Activated naive CD4-positive, alpha-beta T cell treated with anti-CD3 and anti-CD28 coated beads, Interleukin-2, amount 50 U/mL, for 24 hours (primary cell): ENCODE results near the gene ZNF587B.
"Not testable (repeated sequence)": the region's sequence is repeated elsewhere in the genome, so short reads cannot be mapped to it uniquely, and the experiment has no call there.

ENCODE experiments used
- H3K27ac Mint-ChIP-seq: one replicate; pipeline ENCODE4 v1.8.0; 2021; ENCODE audit warnings: mild to moderate bottlenecking, mixed read lengths
- H3K27me3 Mint-ChIP-seq: one replicate; pipeline ENCODE4 v1.8.0; 2021; ENCODE audit warnings: mixed read lengths
- H3K36me3 Mint-ChIP-seq: one replicate; pipeline ENCODE4 v1.8.0; 2021; ENCODE audit warnings: mixed read lengths
- H3K4me1 Mint-ChIP-seq: one replicate; pipeline ENCODE4 v1.8.0; 2021; ENCODE audit warnings: mixed read lengths
- H3K4me3 Mint-ChIP-seq: one replicate; pipeline ENCODE4 v1.8.0; 2021; ENCODE audit warnings: mild to moderate bottlenecking, mixed read lengths
- H3K9me3 Mint-ChIP-seq: one replicate; pipeline ENCODE4 v1.8.0; 2021; ENCODE audit warnings: mixed read lengths

The ZNF587B gene

DNA sequence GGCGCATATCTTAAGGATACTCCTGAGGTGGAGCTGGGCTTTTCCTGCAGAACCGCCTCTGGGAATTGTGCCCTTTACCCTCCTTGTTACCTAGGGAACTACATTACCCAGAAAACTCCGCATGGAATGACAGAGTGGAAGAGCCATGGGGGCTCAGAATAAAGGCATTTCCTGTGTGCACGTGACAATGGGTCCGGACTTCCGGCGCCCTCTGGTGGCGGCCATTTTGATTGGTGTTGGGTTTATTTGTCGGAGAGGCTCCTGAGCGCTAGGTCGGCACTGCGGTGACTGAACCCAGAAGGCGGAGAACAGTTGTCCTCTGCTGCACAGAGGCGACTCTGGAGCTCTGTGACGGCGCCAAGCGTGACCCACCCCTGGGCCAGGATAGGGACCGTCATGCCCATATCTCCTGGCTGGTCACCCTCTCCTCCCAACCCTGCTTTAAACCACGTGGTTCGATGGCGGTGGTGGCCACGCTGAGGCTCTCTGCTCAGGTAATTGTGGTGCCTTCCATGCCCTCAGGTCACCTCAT is at the start of gene ZNF587B:
Gene ZNF587B, plus strand, starts transcription at position 229 of the 532 bp plus-strand sequence. Its CDS starts 230 bp downstream, at position 459.
- Mint-ChIP-seq H3K27ac (no peak within 1 kb of the TSS), H3K9me3 (no peaks in the 10 kb centered on the region), H3K36me3 (peaks cover 19% of the 10 kb centered on the region), H3K4me1 (peaks cover 48% of the 10 kb centered on the region), H3K27me3 (no peaks in the 10 kb centered on the region), H3K4me3 (no peak within 1 kb of the TSS)

DNA sequence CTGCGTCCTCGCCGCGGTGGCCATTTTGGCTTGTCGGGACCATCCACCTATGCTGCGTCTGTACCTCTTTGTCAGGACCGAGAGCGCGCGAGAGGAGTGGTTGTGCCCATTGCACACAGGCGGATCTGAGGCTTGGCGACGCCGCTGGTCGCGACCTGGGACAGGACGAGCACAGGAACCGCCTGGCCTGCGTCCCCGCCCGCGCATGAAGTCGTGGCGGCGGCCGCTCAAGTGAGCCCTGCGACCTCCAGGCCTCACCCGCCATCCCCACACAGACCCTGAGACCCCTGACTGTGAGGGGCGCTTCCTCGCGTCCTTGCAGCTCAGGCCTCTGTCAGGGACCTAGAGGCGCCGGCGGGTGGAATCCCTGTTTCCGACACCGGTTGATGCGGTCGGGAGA is 43.8 kb upstream of the ZNF587B start:
- Mint-ChIP-seq H3K4me1 (no peaks in the 10 kb centered on the region), H3K27me3 (no peaks in the 10 kb centered on the region), H3K36me3 (peaks cover 40% of the 10 kb centered on the region), H3K4me3 (peak overlapping the region; percentile 26), H3K27ac (no peak overlapping the region), H3K9me3 (peaks cover 7% of the 10 kb centered on the region)

DNA sequence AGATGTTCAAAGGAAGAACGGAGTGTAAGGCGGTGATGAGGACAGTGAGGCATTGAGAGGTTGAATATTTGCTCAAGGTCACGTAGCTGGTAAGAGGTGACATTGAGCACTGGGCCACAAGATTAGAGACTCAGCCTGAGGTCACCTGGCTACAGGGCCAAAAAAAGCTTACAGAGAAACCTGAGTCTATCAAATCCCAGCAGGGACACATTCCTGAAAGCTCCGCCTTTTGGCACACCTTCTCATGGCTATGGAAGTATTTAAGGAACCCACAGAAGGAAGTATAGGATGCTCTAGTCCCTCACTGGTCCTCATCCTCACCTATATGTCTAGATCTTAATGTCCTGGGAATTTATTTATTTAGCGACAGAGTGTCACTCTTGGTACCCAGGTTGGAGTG is 43.2 kb upstream of the ZNF587B start:
- Mint-ChIP-seq H3K9me3 (peaks cover 7% of the 10 kb centered on the region), H3K27ac (no peak overlapping the region), H3K4me1 (no peaks in the 10 kb centered on the region), H3K4me3 (no peak overlapping the region), H3K36me3 (peaks cover 41% of the 10 kb centered on the region), H3K27me3 (no peaks in the 10 kb centered on the region)

DNA sequence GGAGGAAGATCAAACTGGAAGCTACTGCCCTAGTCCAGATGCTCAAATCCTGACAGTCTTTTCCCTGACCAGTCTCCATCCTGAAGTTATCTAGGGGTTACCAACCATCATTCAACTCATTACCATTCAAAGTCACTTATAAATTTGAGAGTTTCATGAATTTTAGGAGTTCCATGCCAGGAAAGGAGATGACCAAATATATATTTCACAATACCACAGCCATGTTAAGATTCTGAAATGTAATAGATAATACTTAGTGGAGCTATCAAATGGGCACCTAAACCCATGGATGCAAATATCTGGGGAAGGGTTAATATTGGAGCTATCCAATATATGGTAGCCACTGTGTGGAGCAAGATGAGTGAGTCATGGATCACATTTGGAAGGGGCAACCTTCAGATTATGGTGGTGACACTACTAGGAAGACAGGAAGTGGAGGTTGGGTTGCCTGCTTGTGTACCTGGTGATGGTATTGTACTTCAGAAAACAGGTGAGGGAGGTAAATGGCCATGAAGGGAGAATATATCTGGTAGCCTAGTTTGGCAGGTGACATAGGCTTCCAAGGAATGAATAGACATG is 41.9 kb upstream of the ZNF587B start:
- no peaks in the 10 kb centered on the region for H3K27me3 Mint-ChIP-seq
- H3K27ac Mint-ChIP-seq, result no peak overlapping the region
- H3K4me1 Mint-ChIP-seq, result no peaks in the 10 kb centered on the region
- no peak overlapping the region for H3K4me3 Mint-ChIP-seq
- H3K36me3 Mint-ChIP-seq, result peaks cover 41% of the 10 kb centered on the region
- H3K9me3 Mint-ChIP-seq, result peaks cover 7% of the 10 kb centered on the region

DNA sequence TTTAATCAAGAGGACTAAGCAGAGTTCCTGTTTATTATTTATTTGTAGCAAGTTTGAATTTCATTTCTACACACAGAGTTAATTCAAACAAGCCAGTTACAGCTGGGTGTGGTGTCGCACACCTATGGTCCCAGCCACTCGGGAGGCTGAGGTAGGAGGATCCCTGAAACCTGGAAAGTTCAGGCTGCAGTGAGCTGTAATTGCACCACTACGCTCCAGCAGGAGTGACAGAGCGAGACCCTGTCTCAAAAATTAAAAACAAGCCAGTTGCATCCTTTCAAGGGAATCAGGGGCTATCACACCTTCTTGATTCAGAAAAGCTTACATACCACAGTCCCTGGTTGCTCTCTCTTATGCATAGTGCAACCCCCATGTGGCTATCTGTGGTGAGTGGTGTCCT is 40.8 kb upstream of the ZNF587B start:
- Mint-ChIP-seq H3K4me3 (no peak overlapping the region), H3K27ac (no peak overlapping the region), H3K9me3 (peaks cover 7% of the 10 kb centered on the region), H3K27me3 (no peaks in the 10 kb centered on the region), H3K4me1 (no peaks in the 10 kb centered on the region), H3K36me3 (peaks cover 44% of the 10 kb centered on the region)

DNA sequence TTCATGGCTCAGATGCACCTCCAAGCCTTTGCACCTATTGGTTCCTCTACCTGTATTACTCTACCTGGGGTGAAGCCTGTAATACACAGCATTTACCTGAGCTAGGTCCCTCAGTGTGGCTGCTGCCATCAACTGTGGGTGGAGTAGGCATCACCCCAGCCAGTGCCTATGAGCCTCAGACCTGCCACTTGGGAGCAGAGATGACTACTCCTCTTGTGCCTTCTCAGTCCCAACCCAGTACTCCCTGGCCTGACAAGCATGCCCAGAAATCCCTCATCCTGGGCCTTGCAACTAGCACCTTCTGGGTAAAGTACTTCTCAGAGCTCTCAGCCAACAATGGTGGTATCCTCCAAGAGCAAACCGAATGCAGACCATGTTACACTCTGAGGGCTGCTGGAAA is 33.5 kb upstream of the ZNF587B start:
- peaks cover 30% of the 10 kb centered on the region for H3K36me3 Mint-ChIP-seq

DNA sequence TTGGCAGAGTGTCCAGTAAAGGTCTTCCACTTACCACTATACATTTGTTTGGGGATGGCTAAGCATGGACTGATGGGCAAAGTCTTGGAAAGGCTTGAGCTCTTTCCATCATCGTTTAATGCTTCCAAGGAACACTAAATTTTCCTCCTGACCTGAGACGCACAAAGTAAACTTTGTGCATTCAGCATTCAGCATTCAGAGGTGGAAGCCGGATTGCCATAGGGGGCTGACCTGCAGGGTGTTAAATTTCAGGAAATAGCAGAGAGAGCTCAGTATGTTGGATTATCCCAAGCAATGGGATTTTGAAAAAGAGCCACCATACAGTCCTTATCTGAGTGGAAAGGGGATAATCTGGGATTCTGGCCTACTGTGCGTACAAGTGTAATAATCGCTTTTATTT is 29.4 kb upstream of the ZNF587B start:
- peaks cover 14% of the 10 kb centered on the region for H3K36me3 Mint-ChIP-seq
- H3K27ac Mint-ChIP-seq, result no peak overlapping the region
- H3K27me3 Mint-ChIP-seq, result no peaks in the 10 kb centered on the region
- no peaks in the 10 kb centered on the region for H3K9me3 Mint-ChIP-seq
- H3K4me3 Mint-ChIP-seq, result no peak overlapping the region
- H3K4me1 Mint-ChIP-seq, result peaks cover 38% of the 10 kb centered on the region

More for the DNA sequence above, 33.5 kb upstream of the ZNF587B start:
- not testable (repeated sequence) for H3K27me3 Mint-ChIP-seq, H3K4me3 Mint-ChIP-seq, H3K9me3 Mint-ChIP-seq, H3K4me1 Mint-ChIP-seq, H3K27ac Mint-ChIP-seq

DNA sequence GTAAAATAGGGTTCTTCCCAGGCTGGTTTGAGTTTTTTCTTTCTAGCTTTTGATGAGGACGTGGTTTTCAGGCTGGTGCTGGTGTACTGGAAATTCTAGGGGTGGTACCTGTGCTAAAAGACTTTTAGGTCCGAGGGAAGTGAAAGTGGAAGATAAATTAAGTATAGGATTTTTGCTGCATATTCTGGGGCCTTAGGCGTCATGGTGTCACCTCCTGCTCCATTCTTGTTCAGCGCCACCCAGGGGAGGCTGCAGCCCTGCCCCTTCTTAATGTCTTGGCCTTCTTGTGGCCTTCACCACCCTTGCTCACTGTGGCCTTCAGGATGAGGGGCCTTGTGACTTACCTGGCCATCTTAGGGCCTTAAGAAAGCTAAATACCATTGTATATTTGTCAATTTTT is 27.8 kb upstream of the ZNF587B start:
- H3K36me3 Mint-ChIP-seq, result peaks cover 15% of the 10 kb centered on the region
- no peaks in the 10 kb centered on the region for H3K9me3 Mint-ChIP-seq
- H3K27me3 Mint-ChIP-seq, result no peaks in the 10 kb centered on the region
- H3K4me1 Mint-ChIP-seq, result peaks cover 38% of the 10 kb centered on the region
- H3K4me3 Mint-ChIP-seq, result no peak overlapping the region
- H3K27ac Mint-ChIP-seq, result no peak overlapping the region

DNA sequence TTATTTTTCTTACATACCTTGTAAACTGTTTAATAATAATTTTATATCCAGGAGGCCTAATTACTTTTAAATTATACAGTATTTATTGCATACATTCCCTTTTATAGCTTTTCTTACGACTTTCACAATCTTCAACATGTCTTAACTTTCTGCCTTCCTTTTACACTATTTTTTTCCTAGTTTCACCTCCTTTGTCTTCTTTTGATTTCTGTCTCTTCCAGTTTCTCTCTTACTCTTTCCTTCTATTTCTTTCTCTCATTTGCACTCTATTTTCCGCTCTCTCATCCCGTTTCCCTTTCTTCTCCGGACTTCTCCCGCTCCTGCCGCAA is 26.9 kb upstream of the ZNF587B start:
- H3K27ac Mint-ChIP-seq, result no peak overlapping the region
- H3K9me3 Mint-ChIP-seq, result no peaks in the 10 kb centered on the region
- peaks cover 20% of the 10 kb centered on the region for H3K36me3 Mint-ChIP-seq
- H3K4me3 Mint-ChIP-seq, result peak overlapping the region; percentile 87
- no peaks in the 10 kb centered on the region for H3K27me3 Mint-ChIP-seq
- peaks cover 38% of the 10 kb centered on the region for H3K4me1 Mint-ChIP-seq

DNA sequence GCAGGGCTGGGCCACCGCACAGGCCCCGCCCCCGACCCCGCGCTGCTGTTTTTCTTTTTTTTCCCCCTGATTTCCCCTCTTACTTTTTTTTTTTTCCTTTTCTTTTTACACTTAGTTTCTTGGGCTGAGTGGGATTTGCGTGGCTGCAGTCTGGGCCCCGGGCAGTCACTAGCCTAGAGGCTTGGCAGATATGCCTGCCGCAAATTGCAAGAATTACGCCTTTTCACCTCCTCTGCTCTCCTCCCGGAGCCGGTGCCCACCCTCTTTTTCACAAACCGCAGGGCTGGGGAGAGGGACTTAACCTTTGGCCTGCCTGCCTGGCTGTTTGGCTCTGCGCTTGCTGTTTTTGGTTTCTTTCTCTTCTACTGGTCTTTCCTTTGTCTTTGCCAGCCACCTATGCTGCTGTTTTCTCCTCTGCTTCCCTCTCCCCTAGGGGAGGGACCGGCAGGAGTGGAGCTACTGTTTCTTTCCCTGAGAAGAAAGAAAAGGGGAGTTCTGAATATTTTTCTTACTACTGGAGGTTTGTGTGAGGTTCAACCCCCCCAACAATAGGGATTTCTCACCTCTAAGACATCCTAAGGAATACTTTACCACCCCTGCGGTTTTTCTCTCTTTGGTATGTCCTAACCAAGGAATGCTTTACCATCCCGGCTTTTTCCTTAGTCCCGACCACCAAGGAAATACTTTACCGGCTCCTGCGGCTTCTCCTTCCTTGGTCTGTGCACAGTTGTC is 26.3 kb upstream of the ZNF587B start:
- peaks cover 38% of the 10 kb centered on the region for H3K4me1 Mint-ChIP-seq

DNA sequence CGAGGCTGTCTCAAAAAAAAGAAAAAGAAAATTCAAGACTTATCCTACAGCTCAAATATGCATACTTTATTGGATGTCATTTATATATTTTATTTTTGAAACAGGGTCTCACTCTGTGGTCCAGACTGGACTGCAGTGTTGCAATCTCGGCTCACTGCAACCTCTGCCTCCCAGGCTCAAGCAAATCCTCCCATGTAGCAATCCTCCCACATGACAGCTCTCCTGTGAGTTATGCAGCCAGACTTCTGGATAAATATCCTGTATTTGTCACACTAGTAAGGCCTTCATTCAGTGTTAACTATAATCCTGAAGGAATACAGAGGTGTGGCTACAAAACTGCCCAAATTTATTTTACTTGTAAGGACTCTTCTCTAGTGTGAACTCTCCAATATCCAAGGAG is 22.6 kb upstream of the ZNF587B start:
- Mint-ChIP-seq H3K4me1 (peaks cover 40% of the 10 kb centered on the region), H3K36me3 (peaks cover 23% of the 10 kb centered on the region), H3K9me3 (no peaks in the 10 kb centered on the region), H3K4me3 (no peak overlapping the region), H3K27ac (no peak overlapping the region), H3K27me3 (no peaks in the 10 kb centered on the region)

More for the DNA sequence above, 26.3 kb upstream of the ZNF587B start:
- Mint-ChIP-seq H3K4me3 (peak overlapping the region; percentile 87), H3K9me3 (no peaks in the 10 kb centered on the region), H3K36me3 (peaks cover 20% of the 10 kb centered on the region), H3K27ac (peak overlapping the region; percentile 69), H3K27me3 (no peaks in the 10 kb centered on the region)

DNA sequence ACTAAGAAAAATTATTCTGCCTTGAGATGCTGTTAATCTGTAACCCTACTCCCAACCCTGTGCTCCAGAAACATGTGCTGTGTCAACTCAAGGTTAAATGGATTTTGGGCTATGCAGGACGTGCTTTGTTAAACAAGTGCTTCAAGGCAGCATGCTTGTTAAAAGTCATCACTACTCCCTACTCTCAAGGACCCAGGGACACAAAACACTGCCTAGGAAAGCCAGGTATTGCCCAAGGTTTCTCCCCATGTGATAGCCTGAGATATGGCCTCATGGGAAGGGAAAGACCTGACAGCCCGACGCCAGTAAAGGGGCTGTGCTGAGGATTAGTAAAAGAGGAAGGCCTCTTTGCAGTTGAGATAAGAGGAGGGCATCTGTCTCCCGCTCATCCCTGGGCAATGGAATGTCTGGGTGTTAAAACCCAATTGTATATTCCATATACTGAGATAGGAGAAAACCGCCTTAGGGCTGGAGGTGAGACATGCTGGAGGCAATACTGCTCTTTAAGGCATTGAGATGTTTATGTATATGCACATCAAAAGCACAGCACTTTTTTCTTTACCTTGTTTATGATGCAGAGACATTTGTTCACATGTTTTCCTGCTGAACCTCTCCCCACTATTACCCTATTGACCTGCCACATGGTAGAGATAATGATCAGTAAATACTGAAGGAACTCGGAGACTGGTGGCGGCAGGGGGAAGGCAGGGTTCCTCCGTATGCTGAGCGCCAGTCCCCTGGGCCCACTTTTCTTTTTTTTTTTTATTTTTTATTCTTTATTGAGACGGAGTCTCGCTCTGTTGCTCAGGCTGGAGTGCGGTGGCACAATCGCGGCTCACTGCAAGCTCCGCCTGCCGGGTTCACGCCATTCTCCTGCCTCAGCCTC is 19.4 kb upstream of the ZNF587B start:
- H3K9me3 Mint-ChIP-seq, H3K4me3 Mint-ChIP-seq, H3K27me3 Mint-ChIP-seq, H3K27ac Mint-ChIP-seq: not testable (repeated sequence)
- Mint-ChIP-seq H3K36me3 (peaks cover 22% of the 10 kb centered on the region), H3K4me1 (peaks cover 47% of the 10 kb centered on the region)

DNA sequence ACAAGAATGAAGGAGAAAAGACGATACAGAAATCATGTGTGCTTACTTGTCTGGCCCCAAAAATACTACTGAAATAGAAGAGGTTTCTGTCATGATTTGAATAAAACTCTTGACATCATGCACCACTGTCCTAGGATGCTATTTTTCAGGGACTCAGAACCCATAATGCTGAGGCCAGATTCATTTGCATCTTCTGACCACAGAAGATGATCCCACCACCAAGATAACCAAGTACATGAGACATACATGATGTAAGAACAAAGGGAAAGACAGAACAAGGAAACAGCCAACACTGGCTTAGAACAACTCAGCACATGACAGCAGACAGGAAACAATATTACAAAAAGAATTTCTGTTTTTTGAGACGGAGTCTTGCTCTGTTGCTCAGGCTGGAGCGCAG is 17.9 kb upstream of the ZNF587B start:
- no peaks in the 10 kb centered on the region for H3K27me3 Mint-ChIP-seq
- H3K4me3 Mint-ChIP-seq, result peak overlapping the region; percentile 34
- peak overlapping the region; percentile 5 for H3K27ac Mint-ChIP-seq
- H3K9me3 Mint-ChIP-seq, result no peaks in the 10 kb centered on the region
- peaks cover 51% of the 10 kb centered on the region for H3K4me1 Mint-ChIP-seq
- peaks cover 18% of the 10 kb centered on the region for H3K36me3 Mint-ChIP-seq

DNA sequence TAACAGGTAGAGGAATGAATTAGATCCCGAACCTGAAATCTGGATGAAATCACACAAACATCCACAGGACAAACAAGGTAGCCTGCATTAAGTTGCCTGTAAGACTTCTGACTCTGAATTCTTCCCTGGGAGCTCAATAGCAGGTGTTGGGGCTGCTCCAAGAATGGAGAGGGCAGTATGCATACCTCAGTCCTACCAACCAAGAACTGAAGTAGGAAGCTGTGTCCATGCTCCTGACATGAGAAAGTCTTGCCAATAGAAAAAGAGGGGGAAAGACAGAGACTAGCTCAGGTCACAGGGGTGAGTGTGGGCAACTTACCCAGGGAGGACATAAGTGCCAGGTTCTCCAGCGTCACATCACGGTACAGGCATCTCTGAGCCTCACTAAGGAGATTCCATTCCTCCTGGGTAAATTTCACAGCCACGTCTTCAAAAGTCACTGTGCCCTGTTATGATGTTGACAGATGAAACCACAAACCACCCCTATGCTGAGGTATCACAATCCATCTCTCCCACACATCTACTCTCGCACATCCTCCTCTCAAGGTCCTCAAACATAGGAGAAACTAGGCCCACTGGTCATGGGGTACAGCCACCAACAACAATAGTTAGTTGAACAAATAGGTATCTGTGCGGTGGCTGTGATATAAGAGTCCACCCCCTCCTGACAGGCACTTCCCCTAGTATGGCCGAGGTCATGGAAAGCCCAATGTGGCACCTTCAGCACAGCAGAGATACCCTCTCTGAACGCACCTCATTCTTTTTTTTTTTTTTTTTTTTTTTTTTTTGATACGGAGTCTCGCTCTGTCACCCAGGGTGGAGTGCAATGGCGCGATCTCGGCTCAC is 16.9 kb upstream of the ZNF587B start:
- Mint-ChIP-seq H3K36me3 (peaks cover 12% of the 10 kb centered on the region), H3K4me3 (peak overlapping the region; percentile 96), H3K4me1 (peaks cover 51% of the 10 kb centered on the region), H3K27ac (peak overlapping the region; percentile 91)
- H3K27me3 Mint-ChIP-seq, H3K9me3 Mint-ChIP-seq: not testable (repeated sequence)

DNA sequence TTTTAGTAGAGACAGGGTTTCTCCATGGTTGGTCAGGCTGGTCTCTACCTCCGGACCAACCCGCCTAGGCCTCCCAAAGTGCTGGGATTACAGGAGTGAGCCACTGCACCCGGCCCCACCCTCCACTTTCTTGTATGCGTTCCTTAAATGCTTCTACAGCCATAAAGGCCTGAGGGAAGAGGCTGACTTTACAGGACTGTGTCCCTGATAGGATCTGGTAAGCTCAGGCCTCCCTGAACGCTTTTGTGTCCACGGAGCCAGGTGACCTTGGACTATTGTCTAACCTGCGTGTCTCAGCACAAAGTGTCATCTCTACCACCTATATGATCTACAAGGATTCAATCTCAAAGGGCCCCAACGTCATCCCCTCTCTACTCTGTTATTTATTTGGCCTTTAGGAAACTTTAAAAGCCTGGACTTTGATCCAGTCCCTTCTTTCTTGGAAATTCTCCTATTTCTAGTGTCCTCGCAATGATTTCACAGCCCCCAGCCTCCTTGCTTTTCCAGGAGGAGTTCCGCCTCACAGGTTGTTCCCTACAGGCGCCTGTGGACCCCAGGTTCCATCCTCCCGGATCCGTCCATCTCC is 16.1 kb upstream of the ZNF587B start:
- H3K36me3 Mint-ChIP-seq, result peaks cover 12% of the 10 kb centered on the region

More for the DNA sequence above, 16.1 kb upstream of the ZNF587B start:
- Mint-ChIP-seq H3K9me3 (no peaks in the 10 kb centered on the region), H3K27ac (peak overlapping the region; percentile 98), H3K4me1 (peaks cover 57% of the 10 kb centered on the region), H3K4me3 (peak overlapping the region; percentile 96), H3K27me3 (no peaks in the 10 kb centered on the region)
